Measurements from ENCODE around the gene CA5B. TPM values are rescaled to one million over a fixed set of nuclear protein-coding genes. Genes with fewer than 3 reads are reported as not detected.
"Not testable (repeated sequence)": the region's sequence is repeated elsewhere in the genome, so short reads cannot be mapped to it uniquely, and the experiment has no call there.

CA5B gene
- total RNA-seq, 2 donors from 2014 or later, result 29.1 to 32.1 TPM

DNA sequence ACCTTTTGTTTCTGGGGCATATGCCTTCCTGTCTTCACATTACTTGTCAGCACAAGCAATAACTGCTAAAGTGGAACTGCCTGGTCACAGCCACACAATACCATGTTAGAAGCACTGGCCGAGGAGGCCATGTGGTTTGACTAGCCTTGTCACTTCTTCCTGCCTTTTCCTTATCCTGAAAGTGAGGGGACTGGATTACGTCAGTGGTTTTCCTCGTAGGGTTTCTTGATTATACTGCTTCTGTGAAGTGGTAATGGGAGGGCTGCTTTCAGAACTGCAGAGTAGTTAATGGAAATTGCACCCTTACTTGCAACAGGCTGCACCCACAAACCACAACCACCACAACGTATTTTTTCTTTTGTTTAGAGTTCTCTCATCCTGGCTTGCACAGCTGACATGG, 78.8 kb downstream of the CA5B start:
- Histone ChIP-seq H3K27ac (no peak overlapping the region), H3K27me3 (replicated peaks; ENCODE audit: insufficient read depth) (no peaks in the 10 kb centered on the region), H3K36me3 (peaks cover 11% of the 10 kb centered on the region), H3K4me3 (no peak overlapping the region), H3K9me3 (no peaks in the 10 kb centered on the region), H3K4me1 (ENCODE audit: control insufficient read depth in 1 of 2, low read depth in 2 of 2) (no peaks in the 10 kb centered on the region)
- TF ChIP-seq CTCF (IDR thresholded peaks at IDR 0.05), result no peak
- ATAC-seq (ENCODE audit: insufficient number of reproducible peaks, low FRiP score, low read depth) (no peak), DNase-seq (ENCODE audit: low spot score) (no peak)

GRCh38 chrX:15820106-15821073, 82.3 kb downstream of the CA5B start:
- no peak overlapping the region for H3K27ac ChIP-seq
- TF ChIP-seq CTCF (IDR thresholded peaks at IDR 0.05), result no peak
- H3K9me3 ChIP-seq, result no peaks in the 10 kb centered on the region
- no peaks in the 10 kb centered on the region for H3K27me3 ChIP-seq (replicated peaks; ENCODE audit: insufficient read depth)
- H3K4me3 ChIP-seq, result no peak overlapping the region
- H3K36me3 ChIP-seq, result peaks cover 5% of the 10 kb centered on the region
- no peak for DNase-seq (ENCODE audit: low spot score)
- no peak for ATAC-seq (ENCODE audit: insufficient number of reproducible peaks, low FRiP score, low read depth)
- H3K4me1 ChIP-seq (ENCODE audit: control insufficient read depth in 1 of 2, low read depth in 2 of 2), result no peaks in the 10 kb centered on the region

DNA sequence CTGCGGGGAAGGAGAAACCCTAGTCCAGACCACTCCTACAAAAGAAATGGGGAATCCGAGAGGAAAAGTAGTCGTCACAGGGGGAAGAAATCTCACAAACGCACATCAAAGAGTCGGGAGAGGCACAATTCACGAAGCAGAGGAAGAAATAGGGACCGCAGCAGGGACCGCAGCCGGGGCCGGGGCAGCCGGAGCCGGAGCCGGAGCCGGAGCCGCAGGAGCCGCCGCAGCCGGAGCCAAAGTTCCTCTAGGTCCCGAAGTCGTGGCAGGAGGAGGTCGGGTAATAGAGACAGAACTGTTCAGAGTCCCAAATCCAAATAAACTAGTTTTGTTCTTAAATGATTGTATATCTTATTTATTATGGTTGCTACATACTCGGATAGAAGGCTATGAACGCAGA, 84.9 kb downstream of the CA5B start:
- Histone ChIP-seq H3K27ac (no peak overlapping the region), H3K27me3 (replicated peaks; ENCODE audit: insufficient read depth) (no peaks in the 10 kb centered on the region), H3K9me3 (no peaks in the 10 kb centered on the region), H3K4me3 (no peak overlapping the region), H3K4me1 (ENCODE audit: control insufficient read depth in 1 of 2, low read depth in 2 of 2) (no peaks in the 10 kb centered on the region), H3K36me3 (peaks cover 5% of the 10 kb centered on the region)
- DNase-seq (ENCODE audit: low spot score), result no peak
- ATAC-seq (ENCODE audit: insufficient number of reproducible peaks, low FRiP score, low read depth), result no peak
- TF ChIP-seq CTCF (IDR thresholded peaks at IDR 0.05), result no peak

DNA sequence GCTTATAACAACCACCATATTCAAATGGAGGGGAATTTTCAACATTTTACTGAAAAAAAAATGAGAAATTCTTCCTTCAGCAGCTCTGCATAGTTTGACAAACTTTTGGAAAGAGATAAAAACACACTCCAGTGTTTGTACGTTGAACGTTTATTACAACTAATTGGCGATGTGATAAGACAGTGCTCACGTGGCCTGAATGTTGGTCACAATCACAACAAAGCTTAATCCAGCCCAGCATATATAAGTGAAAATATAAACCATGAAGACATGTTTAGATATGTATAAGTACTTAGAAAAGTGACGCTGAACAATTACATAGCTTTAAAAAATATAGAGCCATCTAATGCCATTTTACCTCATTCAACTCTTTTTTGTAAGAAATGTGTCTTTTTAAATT, 87.9 kb downstream of the CA5B start:
- H3K4me3 ChIP-seq, result no peak overlapping the region
- H3K9me3 ChIP-seq, result no peaks in the 10 kb centered on the region
- no peak for TF ChIP-seq CTCF (IDR thresholded peaks at IDR 0.05)
- ATAC-seq (ENCODE audit: insufficient number of reproducible peaks, low FRiP score, low read depth) (no peak), DNase-seq (ENCODE audit: low spot score) (no peak)
- no peaks in the 10 kb centered on the region for H3K27me3 ChIP-seq (replicated peaks; ENCODE audit: insufficient read depth)
- no peaks in the 10 kb centered on the region for H3K4me1 ChIP-seq (ENCODE audit: control insufficient read depth in 1 of 2, low read depth in 2 of 2)
- peaks cover 1% of the 10 kb centered on the region for H3K36me3 ChIP-seq
- no peak overlapping the region for H3K27ac ChIP-seq

DNA sequence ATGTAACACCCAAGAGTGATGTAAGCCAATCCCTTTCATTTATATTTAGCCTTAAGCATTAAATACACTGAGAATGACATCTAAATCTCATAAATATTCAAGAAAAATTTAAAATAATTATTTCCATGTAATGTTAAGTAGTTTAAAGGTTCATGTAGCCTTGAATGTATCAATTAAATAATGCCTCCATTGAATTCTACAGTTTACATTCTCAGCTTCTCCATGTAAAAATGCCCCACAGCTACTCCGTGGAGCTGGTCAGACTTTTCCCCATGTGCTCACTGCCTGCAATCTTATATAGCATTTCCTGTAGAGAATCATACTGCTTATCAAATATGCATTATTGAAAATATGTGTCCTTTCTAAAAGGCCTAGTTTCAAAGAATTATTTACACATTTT, 91.1 kb downstream of the CA5B start:
- Histone ChIP-seq H3K4me1 (ENCODE audit: control insufficient read depth in 1 of 2, low read depth in 2 of 2) (no peaks in the 10 kb centered on the region), H3K36me3 (no peaks in the 10 kb centered on the region), H3K9me3 (no peaks in the 10 kb centered on the region), H3K27me3 (replicated peaks; ENCODE audit: insufficient read depth) (no peaks in the 10 kb centered on the region), H3K27ac (no peak overlapping the region), H3K4me3 (no peak overlapping the region)
- DNase-seq (ENCODE audit: low spot score) (no peak), ATAC-seq (ENCODE audit: insufficient number of reproducible peaks, low FRiP score, low read depth) (no peak)
- no peak for TF ChIP-seq CTCF (IDR thresholded peaks at IDR 0.05)

DNA sequence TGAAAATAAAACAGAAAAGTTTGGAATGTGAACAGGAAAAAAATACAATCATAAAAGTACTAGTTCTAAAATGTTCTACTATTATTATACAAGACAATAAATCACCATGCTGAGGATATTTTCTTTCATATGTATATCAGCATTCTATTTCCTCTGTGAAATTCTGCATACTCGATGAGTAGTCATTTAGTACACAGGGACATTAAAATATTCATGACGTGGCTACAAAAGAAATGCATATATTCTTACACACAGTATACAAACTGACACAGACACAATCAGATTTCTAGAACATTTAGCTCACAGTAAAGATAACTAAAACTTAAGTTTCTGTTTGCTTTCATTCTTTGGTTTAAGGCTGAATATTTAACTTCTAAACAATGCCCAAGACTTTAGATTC, 93.3 kb downstream of the CA5B start:
- ATAC-seq (ENCODE audit: insufficient number of reproducible peaks, low FRiP score, low read depth); H3K4me1 ChIP-seq (ENCODE audit: control insufficient read depth in 1 of 2, low read depth in 2 of 2); DNase-seq (ENCODE audit: low spot score); H3K27me3 ChIP-seq (replicated peaks; ENCODE audit: insufficient read depth); H3K36me3 ChIP-seq; H3K27ac ChIP-seq; H3K9me3 ChIP-seq; H3K4me3 ChIP-seq: not testable (repeated sequence)

All from thoracic aorta (tissue), 2 donors.